ENCODE data around the gene HYAL3.
"Not testable (repeated sequence)": the region's sequence is repeated elsewhere in the genome, so short reads cannot be mapped to it uniquely, and the experiment has no call there.

The HYAL3 gene

GRCh38 chr3:50260027-50260941 lies 38.9 kb downstream of the HYAL3 start:
- in situ Hi-C loops (cut with MboI; ENCODE audit: low sequenced_read_pairs), result no loop called here

GRCh38 chr3:50259432-50260026 lies 39.7 kb downstream of the HYAL3 start:
- in situ Hi-C loops (cut with MboI; ENCODE audit: low sequenced_read_pairs), result no loop called here

GRCh38 chr3:50258979-50259378 lies 40.2 kb downstream of the HYAL3 start:
- in situ Hi-C loops (cut with MboI; ENCODE audit: low sequenced_read_pairs), result no loop called here

- in situ Hi-C loops (cut with MboI; ENCODE audit: low sequenced_read_pairs), result no loop called here
Observed at GRCh38 chr3:50258029-50258680, 41.0 kb downstream of the HYAL3 start.

GRCh38 chr3:50256978-50257890 lies 42.0 kb downstream of the HYAL3 start:
- in situ Hi-C loops (cut with MboI; ENCODE audit: low sequenced_read_pairs), result no loop called here

- in situ Hi-C loops (cut with MboI; ENCODE audit: low sequenced_read_pairs), result no loop called here
Observed at GRCh38 chr3:50255251-50255615, 44.0 kb downstream of the HYAL3 start.

GRCh38 chr3:50254577-50255250 lies 44.5 kb downstream of the HYAL3 start:
- in situ Hi-C loops (cut with MboI; ENCODE audit: low sequenced_read_pairs), result no loop called here

- in situ Hi-C loops (cut with MboI; ENCODE audit: low sequenced_read_pairs), result no loop called here
Observed at GRCh38 chr3:50251220-50251619, 48.0 kb downstream of the HYAL3 start.

GRCh38 chr3:50250514-50250913 lies 48.7 kb downstream of the HYAL3 start:
- in situ Hi-C loops (cut with MboI; ENCODE audit: low sequenced_read_pairs), result no loop called here

- in situ Hi-C loops (cut with MboI; ENCODE audit: low sequenced_read_pairs), result no loop called here
Observed at GRCh38 chr3:50249457-50249856, 49.7 kb downstream of the HYAL3 start.

GRCh38 chr3:50248387-50248786 lies 50.8 kb downstream of the HYAL3 start:
- in situ Hi-C loops (cut with MboI; ENCODE audit: low sequenced_read_pairs), result no loop called here

- in situ Hi-C loops (cut with MboI; ENCODE audit: low sequenced_read_pairs), result no loop called here
Observed at GRCh38 chr3:50246517-50246954, 52.7 kb downstream of the HYAL3 start.

GRCh38 chr3:50245831-50246516 lies 53.2 kb downstream of the HYAL3 start:
- in situ Hi-C loops (cut with MboI; ENCODE audit: low sequenced_read_pairs), result no loop called here

GRCh38 chr3:50245251-50245745 lies 53.9 kb downstream of the HYAL3 start:
- in situ Hi-C loops (cut with MboI; ENCODE audit: low sequenced_read_pairs), result no loop called here

- in situ Hi-C loops (cut with MboI; ENCODE audit: low sequenced_read_pairs), result not testable (repeated sequence)
Observed at GRCh38 chr3:50244813-50245212, 54.4 kb downstream of the HYAL3 start.

GRCh38 chr3:50243543-50243895 lies 55.7 kb downstream of the HYAL3 start:
- in situ Hi-C loops (cut with MboI; ENCODE audit: low sequenced_read_pairs), result no loop called here

GRCh38 chr3:50242851-50243542 lies 56.2 kb downstream of the HYAL3 start:
- in situ Hi-C loops (cut with MboI; ENCODE audit: low sequenced_read_pairs), result no loop called here
